Osteocyte (in vitro differentiated cells): Measurements from ENCODE around the gene RPS6KA5. TPM values are rescaled to one million over a fixed set of nuclear protein-coding genes. Genes with fewer than 3 reads are reported as not detected.
"Not testable (repeated sequence)": the region's sequence is repeated elsewhere in the genome, so short reads cannot be mapped to it uniquely, and the experiment has no call there.

Source experiments
- DNase-seq: peaks from one replicate; pipeline ENCODE4 v3.0.0; 2021; ENCODE audit warnings: mixed read lengths; ENCODE audit not compliant: unreplicated experiment; ENCODE audit errors: extremely low spot score
- H3K27ac Mint-ChIP-seq: one replicate; pipeline ENCODE4 v1.8.0; 2021; ENCODE audit warnings: mild to moderate bottlenecking, mixed read lengths; ENCODE audit not compliant: unreplicated experiment
- H3K27me3 Mint-ChIP-seq: one replicate; pipeline ENCODE4 v1.8.0; 2021; ENCODE audit warnings: mixed read lengths; ENCODE audit not compliant: unreplicated experiment
- H3K36me3 Mint-ChIP-seq: one replicate; pipeline ENCODE4 v1.8.0; 2021; ENCODE audit warnings: mixed read lengths; ENCODE audit not compliant: unreplicated experiment
- H3K4me1 Mint-ChIP-seq: one replicate; pipeline ENCODE4 v1.8.0; 2021; ENCODE audit warnings: mixed read lengths; ENCODE audit not compliant: unreplicated experiment
- H3K4me3 Mint-ChIP-seq: one replicate; pipeline ENCODE4 v1.8.0; 2021; ENCODE audit warnings: mild to moderate bottlenecking, moderate library complexity, mixed read lengths; ENCODE audit not compliant: unreplicated experiment
- H3K9me3 Mint-ChIP-seq: one replicate; pipeline ENCODE4 v1.8.0; 2021; ENCODE audit warnings: mixed read lengths; ENCODE audit not compliant: unreplicated experiment
- CTCF ChIP-seq: fragments of 200-600 bp; sonication (generic); IDR thresholded peaks from 2 replicates; pipeline ENCODE4 v1.5.0; 2021; ENCODE audit warnings: antibody characterized with exemption, mild to moderate bottlenecking, moderate library complexity
- total RNA-seq: library from RNA; stranded (reverse); gene quantifications from 2 replicates; pipeline ENCODE4 v1.2.1, GENCODE V29; 2021

RPS6KA5 gene
- total RNA-seq, 1 donor from 2014 or later = 3.4 TPM

- DNase-seq = no peak
- Mint-ChIP-seq H3K4me3 (no peak overlapping the region), H3K27ac (no peak overlapping the region), H3K9me3 (no peaks in the 10 kb centered on the region), H3K36me3 (no peaks in the 10 kb centered on the region), H3K27me3 (peaks cover 12% of the 10 kb centered on the region), H3K4me1 (no peaks in the 10 kb centered on the region)
- TF ChIP-seq CTCF = no peak
Measured at GRCh38 chr14:91095178-91095577, 34.7 kb upstream of the RPS6KA5 start.

DNA sequence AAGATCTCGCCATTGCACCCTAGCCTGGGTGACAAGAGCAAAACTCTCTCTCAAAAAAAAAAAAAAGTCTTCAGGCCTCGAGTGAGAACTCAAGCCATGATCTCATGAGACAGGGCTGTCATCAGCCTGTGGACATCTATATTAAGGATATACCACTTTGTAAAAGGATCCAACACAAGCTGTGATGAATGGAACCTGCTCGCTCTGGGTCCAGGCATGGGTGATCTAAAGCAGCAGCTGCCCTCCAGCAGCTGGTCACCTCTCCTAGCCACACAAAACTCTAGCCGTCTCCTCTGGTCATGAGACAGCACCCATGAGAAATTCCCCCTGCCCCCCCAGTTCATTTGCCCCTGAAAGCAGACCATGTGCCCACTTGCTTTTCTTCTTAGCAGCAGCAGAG, 34.3 kb upstream of the RPS6KA5 start:
- Mint-ChIP-seq H3K36me3 (no peaks in the 10 kb centered on the region), H3K9me3 (no peaks in the 10 kb centered on the region), H3K27ac (no peak overlapping the region), H3K27me3 (peaks cover 11% of the 10 kb centered on the region), H3K4me1 (no peaks in the 10 kb centered on the region), H3K4me3 (no peak overlapping the region)
- DNase-seq = no peak
- TF ChIP-seq CTCF = no peak

DNA sequence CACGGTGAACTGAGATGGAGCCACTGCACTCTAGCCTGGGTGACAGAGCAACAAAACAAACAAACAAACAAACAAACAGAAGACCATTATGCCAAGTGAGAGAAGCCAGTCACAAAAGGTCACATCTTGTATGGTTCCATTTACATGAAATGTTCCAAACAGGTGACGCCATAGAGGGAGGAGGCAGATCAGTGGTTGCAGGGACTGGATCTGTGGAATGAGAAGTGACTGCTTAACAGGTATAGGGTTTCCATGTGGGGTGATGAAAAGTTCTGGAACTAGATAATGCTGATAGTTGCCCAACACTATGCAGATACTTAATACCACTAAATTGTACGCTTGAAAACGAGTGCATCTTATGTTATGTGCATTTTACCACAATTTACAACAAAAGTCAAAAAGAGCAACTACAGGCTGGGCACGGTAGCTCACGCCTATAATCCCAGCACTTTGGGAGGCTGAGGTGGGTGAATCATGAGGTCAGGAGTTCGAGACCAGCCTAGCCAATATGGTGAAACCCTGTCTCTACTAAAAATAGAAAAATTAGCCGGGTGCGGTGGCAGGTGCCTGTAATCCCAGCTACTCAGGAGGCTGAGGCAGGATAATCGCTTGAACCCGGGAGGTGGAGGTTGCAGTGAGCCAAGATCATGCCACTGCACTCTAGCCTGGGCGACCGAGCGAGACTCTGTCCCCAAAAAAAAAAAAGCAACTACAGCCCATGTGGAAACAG, 33.5 kb upstream of the RPS6KA5 start:
- H3K27ac Mint-ChIP-seq, DNase-seq, H3K9me3 Mint-ChIP-seq, H3K4me3 Mint-ChIP-seq, H3K36me3 Mint-ChIP-seq, H3K4me1 Mint-ChIP-seq: not testable (repeated sequence)
- H3K27me3 Mint-ChIP-seq = peaks cover 11% of the 10 kb centered on the region

- no peak overlapping the region for H3K4me3 Mint-ChIP-seq
- H3K27me3 Mint-ChIP-seq = peaks cover 9% of the 10 kb centered on the region
- DNase-seq = no peak
Measured at GRCh38 chr14:91092073-91092472, 31.6 kb upstream of the RPS6KA5 start.

DNA sequence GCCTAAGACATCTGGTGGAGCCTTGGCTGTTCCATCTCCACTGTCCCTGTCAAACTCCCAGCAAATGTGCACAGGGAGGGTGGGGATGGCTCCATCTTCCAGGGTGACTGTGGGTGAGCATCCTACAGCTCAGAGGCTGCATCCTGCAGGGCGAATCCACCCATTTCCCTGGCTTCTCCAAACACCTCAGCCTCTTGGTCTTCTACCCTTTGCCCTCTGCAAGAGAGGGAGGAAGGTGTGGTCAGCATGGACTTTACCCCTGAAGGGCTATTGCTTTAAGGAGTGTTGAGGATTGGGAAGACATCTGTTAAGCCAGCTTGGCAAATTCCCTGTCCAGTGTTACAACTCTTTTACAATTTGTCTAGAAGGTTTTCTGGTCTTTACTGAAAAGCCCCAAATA, 30.3 kb upstream of the RPS6KA5 start:
- Mint-ChIP-seq H3K36me3 (no peaks in the 10 kb centered on the region), H3K27me3 (peaks cover 9% of the 10 kb centered on the region), H3K4me3 (no peak overlapping the region), H3K9me3 (no peaks in the 10 kb centered on the region), H3K27ac (no peak overlapping the region), H3K4me1 (no peaks in the 10 kb centered on the region)
- TF ChIP-seq CTCF = no peak
- DNase-seq = no peak

More at GRCh38 chr14:91092073-91092472, 31.6 kb upstream of the RPS6KA5 start:
- no peak for TF ChIP-seq CTCF
- Mint-ChIP-seq H3K4me1 (no peaks in the 10 kb centered on the region), H3K27ac (no peak overlapping the region), H3K9me3 (no peaks in the 10 kb centered on the region), H3K36me3 (no peaks in the 10 kb centered on the region)
